Measurements from ENCODE around the gene AKR1E2.

- no peak for TF ChIP-seq CTCF (IDR thresholded peaks at IDR 0.05)
- no peak for TF ChIP-seq POLR2A (IDR thresholded peaks at IDR 0.05)
Observed at GRCh38 chr10:4845766-4846165, 19.8 kb downstream of the AKR1E2 start.

Measured in body of pancreas (tissue), 4 donors.